ENCODE measurements around the gene JDP2.

JDP2 gene

GRCh38 chr14:75409316-75410205 lies 18.3 kb upstream of the JDP2 start:
- DNase-seq (ENCODE audit: low spot score) = no peak

GRCh38 chr14:75411214-75411540 lies 16.6 kb upstream of the JDP2 start:
- no peak for DNase-seq (ENCODE audit: low spot score)

- no peak for DNase-seq (ENCODE audit: low spot score)
Observed at GRCh38 chr14:75413013-75413412, 14.8 kb upstream of the JDP2 start.

GRCh38 chr14:75417674-75418073 lies 10.1 kb upstream of the JDP2 start:
- DNase-seq (ENCODE audit: low spot score) = no peak

GRCh38 chr14:75418850-75419768 lies 8.7 kb upstream of the JDP2 start:
- DNase-seq (ENCODE audit: low spot score) = no peak

- no peak for DNase-seq (ENCODE audit: low spot score)
Observed at GRCh38 chr14:75422169-75422568, 5.7 kb upstream of the JDP2 start.

- no peak for DNase-seq (ENCODE audit: low spot score)
Observed at GRCh38 chr14:75424496-75424895, 3.3 kb upstream of the JDP2 start.

GRCh38 chr14:75425446-75425845 lies 2.4 kb upstream of the JDP2 start:
- no peak for DNase-seq (ENCODE audit: low spot score)

GRCh38 chr14:75426332-75427125 lies 1.3 kb upstream of the JDP2 start:
- no peak for DNase-seq (ENCODE audit: low spot score)

- peak; percentile 44 for DNase-seq (ENCODE audit: low spot score)
Observed at GRCh38 chr14:75427126-75427481, 718 bp upstream of the JDP2 start.

GRCh38 chr14:75428230-75429104 lies 645 bp downstream of the JDP2 start:
- DNase-seq (ENCODE audit: low spot score) = no peak

GRCh38 chr14:75429562-75429961 lies 1.7 kb downstream of the JDP2 start:
- DNase-seq (ENCODE audit: low spot score) = no peak

GRCh38 chr14:75430116-75430515 lies 2.3 kb downstream of the JDP2 start:
- no peak for DNase-seq (ENCODE audit: low spot score)

- no peak for DNase-seq (ENCODE audit: low spot score)
Observed at GRCh38 chr14:75430526-75430925, 2.7 kb downstream of the JDP2 start.

GRCh38 chr14:75430976-75431375 lies 3.2 kb downstream of the JDP2 start:
- DNase-seq (ENCODE audit: low spot score) = no peak

- no peak for DNase-seq (ENCODE audit: low spot score)
Observed at GRCh38 chr14:75431827-75432226, 4.0 kb downstream of the JDP2 start.

- DNase-seq (ENCODE audit: low spot score) = no peak
Observed at GRCh38 chr14:75432411-75432810, 4.6 kb downstream of the JDP2 start.

- DNase-seq (ENCODE audit: low spot score) = no peak
Observed at GRCh38 chr14:75433631-75434071, 5.8 kb downstream of the JDP2 start.

- DNase-seq (ENCODE audit: low spot score) = no peak
Observed at GRCh38 chr14:75434138-75434889, 6.5 kb downstream of the JDP2 start.

GRCh38 chr14:75434890-75435248 lies 7.0 kb downstream of the JDP2 start:
- DNase-seq (ENCODE audit: low spot score) = no peak

- no peak for DNase-seq (ENCODE audit: low spot score)
Observed at GRCh38 chr14:75435473-75435872, 7.7 kb downstream of the JDP2 start.
